ENCODE data around the gene MAVS.

MAVS gene

GRCh38 chr20:3916364-3916763 is 69.7 kb downstream of the MAVS start:
- DNase-seq = no peak

GRCh38 chr20:3919352-3919751 is 72.7 kb downstream of the MAVS start:
- DNase-seq = no peak

- DNase-seq = no peak
Observed at GRCh38 chr20:3922223-3922982, 75.8 kb downstream of the MAVS start.

GRCh38 chr20:3922983-3923339 is 76.3 kb downstream of the MAVS start:
- DNase-seq = no peak

- DNase-seq = no peak
Observed at GRCh38 chr20:3923818-3924217, 77.2 kb downstream of the MAVS start.

- DNase-seq = peak in 1 of 2 donors; percentile 40
Observed at GRCh38 chr20:3924304-3925112, 77.9 kb downstream of the MAVS start.

- DNase-seq = no peak
Observed at GRCh38 chr20:3925113-3925695, 78.6 kb downstream of the MAVS start.

Measured in CD4-positive, alpha-beta T cell treated with Interleukin-4 for 1 hour (primary cell).